Adrenal gland (tissue), 12 donors: ENCODE data around the gene CYP11A1. TPM values are rescaled to one million over a fixed set of nuclear protein-coding genes. Genes with fewer than 3 reads are reported as not detected.
A peak's percentile ranks its signal among the peaks of the same experiment; 100 is the strongest.

ENCODE experiments used
- DNase-seq, 7 donors: peaks; one replicate each; pipeline ENCODE4 v3.0.0-alpha.2; 2019 to 2020
- H3K27ac ChIP-seq, 5 donors: fragments of 200-600 bp; sonication (generic) in 4 of 5; 1 replicate in 3 of 5; 2 replicates in 2 of 5; pipeline versions ENCODE4 v1.5.1 to v1.8.0; 2016 to 2020; ENCODE audit warnings: mild to moderate bottlenecking in 1 of 5
- H3K27me3 ChIP-seq: fragments of 200-600 bp; 2 replicates; pipeline ENCODE4 v1.8.0; 2021
- H3K36me3 ChIP-seq, 2 donors: fragments of 200-600 bp; replicated peaks in 1 of 2; 1 replicate in 1 of 2; 2 replicates in 1 of 2; pipeline versions ENCODE4 v1.5.1 to v1.8.0; 2018 to 2022
- H3K4me1 ChIP-seq, 2 donors: fragments of 200-600 bp; replicated peaks in 1 of 2; 1 replicate in 1 of 2; 2 replicates in 1 of 2; pipeline versions ENCODE4 v1.5.1 to v1.8.0; 2018 to 2021
- H3K4me3 ChIP-seq, 4 donors: fragments of 200-600 bp; sonication (generic) in 3 of 4; one replicate each; pipeline ENCODE4 v1.5.1; 2016 to 2018
- H3K9me3 ChIP-seq, 3 donors: fragments of 200-600 bp; sonication (generic) in 1 of 3; replicated peaks in 1 of 3; 1 replicate in 2 of 3; 2 replicates in 1 of 3; pipeline versions ENCODE4 v1.5.1 to v1.8.0; 2016 to 2021
- POLR2A ChIP-seq, 2 donors: fragments of 450-650 bp; IDR thresholded peaks; one replicate each; pipeline ENCODE4 v1.6.1; 2017; ENCODE audit warnings: antibody characterized with exemption in 2 of 2, mild to moderate bottlenecking in 2 of 2, moderate library complexity in 1 of 2
- WGBS, 4 donors: extraction: QIAGEN DNeasy Blood & Tissue Kit in 2 of 4; methylation state at CpG; one replicate each; pipeline versions ENCODE4 v1.1.5 to v1.1.7; 2013 to 2017; 5-methylcytosine and 5-hydroxymethylcytosine counted together
- intact Hi-C, 2 donors: fragments of 100-400 bp; cut with DNase I; formaldehyde crosslinking; loops; one replicate each; pipeline versions ENCODE4 v1.14.1 to v1.15.0; 2022 to 2023
- polyA plus RNA-seq, 3 donors: library from polyadenylated mRNA; stranded (reverse); fragments of 200-250 nt in 2 of 3; fragments of 350-450 nt in 1 of 3; fragmentation: Illumina TruSeq in 1 of 3; extraction: RNeasy Lipid Tissue Mini Kit (QIAGEN cat#74804) in 1 of 3; gene quantifications; one replicate each; pipeline ENCODE4 v1.2.3, GENCODE V29; 2013 to 2014
- total RNA-seq, 9 donors: library from RNA; depleted of rRNA in 4 of 9; stranded (reverse); fragments of >200 nt in 4 of 9; fragments of 120-200 nt in 1 of 9; fragmentation: NEBNext Ultra II Directional in 1 of 9; extraction: Animal tissue kit (Norgen Biotek cat#: 25700) in 1 of 9; gene quantifications; one replicate each; pipeline versions ENCODE4 v1.1.0 to v1.2.4, GENCODE V29; 2013 to 2023
- TF ChIP-seq, protein P1 (sequence below), 6 experiments: fragments of 450-650 bp in 4 of 6; fragments of 200-600 bp in 2 of 6; sonication (generic) in 1 of 6; IDR thresholded peaks; 1 replicate in 5 of 6; 2 replicates in 1 of 6; pipeline versions ENCODE4 v1.5.1 to v1.8.0; 2016 to 2021; ENCODE audit warnings: antibody characterized with exemption in 6 of 6, mild to moderate bottlenecking in 2 of 6, moderate library complexity in 1 of 6
- donor health status: healthy with polysubstance abuse.
- donor health status: Bipolar disorder and iron deficiency.
- donor health status: DM: yes; HTN: yes; CAD: no.
- donor health status: DM: no; HTN: no; CAD: no.
- donor health status: DM: no; HTN: no; CAD: no.
- donor health status: DM: yes; HTN: yes; CAD: no.

The CYP11A1 gene
- total and polyA plus RNA-seq, 12 donors = 233 to 5,219 (median 1,366) TPM

DNA sequence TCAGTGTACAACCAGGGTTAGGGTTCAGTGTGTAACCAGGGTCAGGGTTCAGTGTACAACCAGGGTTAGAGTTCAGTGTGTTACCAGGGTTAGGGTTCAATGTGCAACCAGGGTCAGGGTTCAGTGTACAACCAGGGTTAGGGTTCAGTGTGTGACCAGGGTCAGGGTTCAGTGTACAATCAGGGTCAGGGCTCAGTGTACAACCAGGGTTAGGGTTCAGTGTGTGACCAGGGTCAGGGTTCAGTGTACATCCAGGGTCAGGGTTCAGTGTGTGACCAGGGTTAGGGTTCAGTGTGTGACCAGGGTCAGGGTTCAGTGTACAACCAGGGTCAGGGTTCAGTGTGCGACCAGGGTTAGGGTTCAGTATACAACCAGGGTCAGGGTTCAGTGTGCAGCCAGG, 33.3 kb downstream of the CYP11A1 start:
- Histone ChIP-seq H3K36me3 (no peaks in the 10 kb centered on the region), H3K27me3 (no peaks in the 10 kb centered on the region), H3K9me3 (no peaks in the 10 kb centered on the region), H3K27ac (peak overlapping the region in 1 of 5 donors; percentile 6), H3K4me3 (no peak overlapping the region), H3K4me1 (no peaks in the 10 kb centered on the region)
- no peak for DNase-seq
- intact Hi-C loops = no loop called here
- WGBS, 4 donors = 80 to 89% (median 84%) methylated on average over 1 of the region's 1 CpG
- TF ChIP-seq POLR2A (IDR thresholded peaks at IDR 0.05) = no peak
- TF ChIP-seq, protein P1, sequence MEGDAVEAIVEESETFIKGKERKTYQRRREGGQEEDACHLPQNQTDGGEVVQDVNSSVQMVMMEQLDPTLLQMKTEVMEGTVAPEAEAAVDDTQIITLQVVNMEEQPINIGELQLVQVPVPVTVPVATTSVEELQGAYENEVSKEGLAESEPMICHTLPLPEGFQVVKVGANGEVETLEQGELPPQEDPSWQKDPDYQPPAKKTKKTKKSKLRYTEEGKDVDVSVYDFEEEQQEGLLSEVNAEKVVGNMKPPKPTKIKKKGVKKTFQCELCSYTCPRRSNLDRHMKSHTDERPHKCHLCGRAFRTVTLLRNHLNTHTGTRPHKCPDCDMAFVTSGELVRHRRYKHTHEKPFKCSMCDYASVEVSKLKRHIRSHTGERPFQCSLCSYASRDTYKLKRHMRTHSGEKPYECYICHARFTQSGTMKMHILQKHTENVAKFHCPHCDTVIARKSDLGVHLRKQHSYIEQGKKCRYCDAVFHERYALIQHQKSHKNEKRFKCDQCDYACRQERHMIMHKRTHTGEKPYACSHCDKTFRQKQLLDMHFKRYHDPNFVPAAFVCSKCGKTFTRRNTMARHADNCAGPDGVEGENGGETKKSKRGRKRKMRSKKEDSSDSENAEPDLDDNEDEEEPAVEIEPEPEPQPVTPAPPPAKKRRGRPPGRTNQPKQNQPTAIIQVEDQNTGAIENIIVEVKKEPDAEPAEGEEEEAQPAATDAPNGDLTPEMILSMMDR (IDR thresholded peaks at IDR 0.05) = no peak

DNA sequence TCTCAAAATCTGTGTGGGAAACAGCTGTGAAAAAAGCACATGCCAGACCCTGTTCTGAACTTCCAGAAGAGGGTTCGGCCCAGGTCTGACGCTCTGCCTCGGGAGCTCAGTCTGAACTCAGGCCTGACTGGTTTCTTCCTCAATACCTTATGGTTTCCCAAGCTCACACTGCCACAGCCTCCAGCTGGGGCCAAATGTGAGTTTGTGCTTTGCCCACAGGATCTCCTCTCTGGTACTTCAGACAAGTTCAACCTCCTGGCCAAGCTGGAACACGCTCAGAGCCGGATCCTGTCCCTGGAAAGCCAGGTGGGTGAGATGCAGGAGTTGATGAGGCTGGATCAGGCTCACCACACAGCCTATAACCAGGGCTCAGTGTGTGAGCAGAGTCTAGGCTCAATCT, 33.8 kb downstream of the CYP11A1 start:
- TF ChIP-seq, protein P1 (IDR thresholded peaks at IDR 0.05) = no peak
- TF ChIP-seq POLR2A (IDR thresholded peaks at IDR 0.05) = no peak
- 83 to 96% (median 88%) methylated on average over 3 to 5 of the region's 5 CpGs for WGBS, 4 donors
- Histone ChIP-seq H3K4me3 (no peak overlapping the region), H3K9me3 (no peaks in the 10 kb centered on the region), H3K36me3 (no peaks in the 10 kb centered on the region), H3K4me1 (no peaks in the 10 kb centered on the region), H3K27ac (no peak overlapping the region), H3K27me3 (no peaks in the 10 kb centered on the region)
- intact Hi-C loops = no loop called here
- DNase-seq = no peak

GRCh38 chr15:74333093-74333492, 34.4 kb downstream of the CYP11A1 start:
- DNase-seq = no peak
- Histone ChIP-seq H3K4me3 (no peak overlapping the region), H3K27me3 (no peaks in the 10 kb centered on the region), H3K4me1 (no peaks in the 10 kb centered on the region), H3K27ac (no peak overlapping the region), H3K36me3 (no peaks in the 10 kb centered on the region), H3K9me3 (no peaks in the 10 kb centered on the region)
- 86 to 98% (median 95%) methylated on average over 4 to 5 of the region's 5 CpGs for WGBS, 4 donors
- intact Hi-C loops = no loop called here
- TF ChIP-seq POLR2A (IDR thresholded peaks at IDR 0.05) = no peak
- TF ChIP-seq, protein P1 (IDR thresholded peaks at IDR 0.05) = no peak

- H3K36me3 ChIP-seq = no peaks in the 10 kb centered on the region
- DNase-seq = no peak
- H3K9me3 ChIP-seq = no peaks in the 10 kb centered on the region
- H3K4me1 ChIP-seq = peaks cover 0 to 2% of the 10 kb centered on the region in 2 donors
- WGBS, 4 donors = 87 to 94% (median 92%) methylated on average over 7 to 10 of the region's 10 CpGs
- intact Hi-C loops = no loop called here
- no peak overlapping the region for H3K27ac ChIP-seq
- H3K27me3 ChIP-seq = no peaks in the 10 kb centered on the region
- TF ChIP-seq, protein P1 (IDR thresholded peaks at IDR 0.05) = no peak
- TF ChIP-seq POLR2A (IDR thresholded peaks at IDR 0.05) = no peak
- no peak overlapping the region for H3K4me3 ChIP-seq
These were observed 34.8 kb downstream of the CYP11A1 start for GRCh38 chr15:74332611-74333010.
